C4-2B (cell line): ENCODE results near the gene UBASH3B.

Experiments
- H3K27ac ChIP-seq: fragments of 450-650 bp; 2 replicates; pipeline ENCODE4 v1.5.1; 2017
- ZFX ChIP-seq: fragments of 450-650 bp; IDR thresholded peaks from 2 replicates; pipeline ENCODE4 v1.6.1; 2017
- TF ChIP-seq, protein P1 (sequence below): fragments of 450-650 bp; conservative IDR thresholded peaks from 2 replicates; pipeline ENCODE4 v1.5.1; 2017; ENCODE audit warnings: mild to moderate bottlenecking

The UBASH3B gene

DNA sequence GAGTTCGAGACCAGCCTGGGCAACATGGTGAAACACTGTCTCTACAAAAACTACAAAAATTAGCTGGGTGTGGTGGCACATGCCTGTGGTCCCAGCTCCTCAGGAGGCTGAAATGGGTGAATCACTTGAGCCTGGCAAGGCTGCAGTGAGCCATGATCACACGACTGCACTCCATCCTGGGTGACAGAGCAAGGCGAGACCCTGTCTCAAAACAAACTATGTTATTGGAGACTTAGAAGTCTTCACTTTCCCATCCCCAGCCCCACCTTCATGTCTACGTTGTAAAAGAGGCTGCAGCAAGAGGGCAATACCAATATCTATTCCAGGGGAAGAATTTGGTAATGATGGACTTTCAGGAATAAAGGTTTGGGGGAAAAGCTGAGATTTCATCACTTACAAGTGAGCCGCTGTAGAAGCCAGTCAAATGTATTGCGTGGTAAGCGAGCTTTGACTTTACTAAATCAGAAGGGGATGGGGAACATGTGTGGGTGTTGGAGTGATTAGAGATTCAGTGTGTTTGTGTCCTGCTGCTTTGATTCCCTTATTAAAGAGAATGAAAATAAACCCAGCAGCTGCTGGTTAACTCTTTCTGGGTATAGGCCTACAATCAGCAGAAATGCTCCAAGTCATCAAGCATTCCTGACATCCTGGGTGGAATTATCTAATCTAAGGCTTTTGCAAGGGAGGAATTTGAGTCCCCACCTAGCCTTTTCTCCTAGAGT, 53.7 kb downstream of the UBASH3B start:
- H3K27ac ChIP-seq = no peak overlapping the region
- TF ChIP-seq, protein P1, sequence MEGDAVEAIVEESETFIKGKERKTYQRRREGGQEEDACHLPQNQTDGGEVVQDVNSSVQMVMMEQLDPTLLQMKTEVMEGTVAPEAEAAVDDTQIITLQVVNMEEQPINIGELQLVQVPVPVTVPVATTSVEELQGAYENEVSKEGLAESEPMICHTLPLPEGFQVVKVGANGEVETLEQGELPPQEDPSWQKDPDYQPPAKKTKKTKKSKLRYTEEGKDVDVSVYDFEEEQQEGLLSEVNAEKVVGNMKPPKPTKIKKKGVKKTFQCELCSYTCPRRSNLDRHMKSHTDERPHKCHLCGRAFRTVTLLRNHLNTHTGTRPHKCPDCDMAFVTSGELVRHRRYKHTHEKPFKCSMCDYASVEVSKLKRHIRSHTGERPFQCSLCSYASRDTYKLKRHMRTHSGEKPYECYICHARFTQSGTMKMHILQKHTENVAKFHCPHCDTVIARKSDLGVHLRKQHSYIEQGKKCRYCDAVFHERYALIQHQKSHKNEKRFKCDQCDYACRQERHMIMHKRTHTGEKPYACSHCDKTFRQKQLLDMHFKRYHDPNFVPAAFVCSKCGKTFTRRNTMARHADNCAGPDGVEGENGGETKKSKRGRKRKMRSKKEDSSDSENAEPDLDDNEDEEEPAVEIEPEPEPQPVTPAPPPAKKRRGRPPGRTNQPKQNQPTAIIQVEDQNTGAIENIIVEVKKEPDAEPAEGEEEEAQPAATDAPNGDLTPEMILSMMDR = no peak
- no peak for TF ChIP-seq ZFX

- H3K27ac ChIP-seq = no peak overlapping the region
- TF ChIP-seq, protein P1 = no peak
- TF ChIP-seq ZFX = no peak
These were observed 55.8 kb downstream of the UBASH3B start for GRCh38 chr11:122711362-122711761.

DNA sequence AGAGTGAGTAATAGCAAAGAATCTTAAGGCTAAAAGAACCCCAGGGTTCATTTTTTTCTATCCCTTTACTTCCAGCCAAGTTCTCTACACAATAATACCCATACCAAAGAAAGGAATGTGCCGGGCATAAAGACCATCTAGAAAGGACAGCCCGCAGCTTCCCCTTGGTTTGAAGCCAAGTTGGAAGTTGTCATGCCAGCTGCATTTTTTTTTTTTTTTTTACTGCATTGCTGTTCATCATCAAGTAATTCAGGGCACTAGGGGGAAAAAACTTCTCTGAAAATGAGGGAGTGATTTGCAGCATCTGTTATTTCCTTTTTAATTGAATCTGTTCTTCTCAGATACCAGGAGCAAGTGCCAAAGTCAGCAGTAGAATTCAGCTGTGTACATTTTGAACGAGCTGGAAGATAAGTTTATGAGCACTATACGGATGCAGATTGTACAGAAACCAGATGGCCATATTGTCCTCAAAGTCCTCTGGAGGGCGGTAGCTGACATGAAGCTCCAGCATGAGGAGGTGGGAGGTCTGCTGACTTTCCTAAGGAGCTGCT, 56.4 kb downstream of the UBASH3B start:
- H3K27ac ChIP-seq = no peak overlapping the region
- no peak for TF ChIP-seq ZFX

DNA sequence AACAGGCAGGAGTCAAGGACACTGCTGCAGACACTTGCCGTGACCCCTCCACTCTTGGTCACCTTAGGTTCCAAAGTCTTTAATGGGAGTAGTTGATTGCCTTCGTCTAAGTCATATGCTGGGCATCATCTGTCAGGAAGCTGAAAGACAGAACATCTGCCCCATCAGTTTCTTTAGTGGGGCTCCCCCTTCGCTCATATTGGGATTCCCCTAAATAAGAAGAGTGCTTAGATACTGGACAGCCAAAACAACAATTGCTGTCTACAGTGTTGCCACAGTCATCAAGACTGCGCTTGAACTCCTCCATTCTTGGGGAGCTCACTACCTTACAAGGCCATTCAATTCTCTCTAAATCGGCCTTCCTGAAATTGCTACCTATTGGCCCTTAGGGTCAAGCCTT, 58.5 kb downstream of the UBASH3B start:
- no peak for TF ChIP-seq ZFX
- TF ChIP-seq, protein P1 = no peak
- H3K27ac ChIP-seq = no peak overlapping the region

DNA sequence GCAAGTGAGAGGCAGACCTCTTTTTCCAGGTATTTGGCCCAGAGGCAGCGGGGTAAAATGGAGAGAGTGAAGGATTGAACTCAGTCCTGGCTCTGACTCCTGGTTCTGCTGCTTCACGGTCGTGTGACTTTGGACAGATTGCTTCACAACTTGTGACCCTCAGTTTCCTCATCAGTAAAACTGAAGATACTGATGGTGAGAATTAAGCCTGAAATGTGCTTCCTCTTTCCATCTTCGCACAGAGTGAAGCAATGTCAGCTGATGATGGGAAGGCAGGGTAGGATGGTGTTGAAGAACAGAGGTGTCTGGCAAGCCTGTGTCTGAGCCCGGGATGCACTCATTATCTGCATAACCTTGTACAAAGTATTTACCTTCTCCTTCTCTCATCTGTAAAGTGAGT, 59.0 kb downstream of the UBASH3B start:
- TF ChIP-seq ZFX = no peak
- TF ChIP-seq, protein P1 = no peak
- H3K27ac ChIP-seq = no peak overlapping the region

GRCh38 chr11:122715548-122716440, 60.3 kb downstream of the UBASH3B start:
- H3K27ac ChIP-seq = no peak overlapping the region

DNA sequence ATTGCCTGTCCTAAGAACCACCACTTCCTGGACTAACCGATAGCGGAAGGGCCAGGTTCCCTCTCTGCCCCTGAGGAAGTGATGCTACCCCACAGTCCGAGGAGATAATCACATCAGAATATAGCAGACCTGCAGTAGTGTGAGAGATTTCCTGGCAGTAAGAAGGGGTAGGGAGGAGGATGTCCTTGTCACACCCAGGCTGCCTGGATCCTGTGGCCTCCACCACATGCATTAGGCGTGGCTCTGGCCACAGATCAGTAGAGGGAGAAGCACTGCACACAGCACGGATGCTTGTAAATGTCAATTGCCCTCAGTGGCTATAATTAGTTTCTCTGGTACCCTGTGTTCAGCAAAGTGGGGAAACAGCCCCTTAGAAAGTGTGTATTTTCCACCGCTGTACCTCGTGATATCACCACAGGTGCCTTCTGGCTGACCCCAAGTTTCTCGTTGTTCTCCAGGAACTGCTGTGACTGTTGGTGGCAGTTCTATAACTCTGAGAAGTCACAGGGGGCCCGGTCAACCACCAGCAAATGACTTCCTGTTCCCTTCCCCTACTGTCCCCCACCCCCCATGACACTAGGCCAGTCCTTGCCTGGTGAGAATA, 61.8 kb downstream of the UBASH3B start:
- H3K27ac ChIP-seq = no peak overlapping the region
- TF ChIP-seq ZFX = no peak
- TF ChIP-seq, protein P1 = no peak

More at GRCh38 chr11:122715548-122716440, 60.3 kb downstream of the UBASH3B start:
- no peak for TF ChIP-seq ZFX
- TF ChIP-seq, protein P1 = no peak
